ENCODE results near the gene SARNP. TPM values are rescaled to one million over a fixed set of nuclear protein-coding genes. Genes with fewer than 3 reads are reported as not detected.

The SARNP gene
- total RNA-seq, 1 experiment from 2014 or later = 98.3 TPM

DNA sequence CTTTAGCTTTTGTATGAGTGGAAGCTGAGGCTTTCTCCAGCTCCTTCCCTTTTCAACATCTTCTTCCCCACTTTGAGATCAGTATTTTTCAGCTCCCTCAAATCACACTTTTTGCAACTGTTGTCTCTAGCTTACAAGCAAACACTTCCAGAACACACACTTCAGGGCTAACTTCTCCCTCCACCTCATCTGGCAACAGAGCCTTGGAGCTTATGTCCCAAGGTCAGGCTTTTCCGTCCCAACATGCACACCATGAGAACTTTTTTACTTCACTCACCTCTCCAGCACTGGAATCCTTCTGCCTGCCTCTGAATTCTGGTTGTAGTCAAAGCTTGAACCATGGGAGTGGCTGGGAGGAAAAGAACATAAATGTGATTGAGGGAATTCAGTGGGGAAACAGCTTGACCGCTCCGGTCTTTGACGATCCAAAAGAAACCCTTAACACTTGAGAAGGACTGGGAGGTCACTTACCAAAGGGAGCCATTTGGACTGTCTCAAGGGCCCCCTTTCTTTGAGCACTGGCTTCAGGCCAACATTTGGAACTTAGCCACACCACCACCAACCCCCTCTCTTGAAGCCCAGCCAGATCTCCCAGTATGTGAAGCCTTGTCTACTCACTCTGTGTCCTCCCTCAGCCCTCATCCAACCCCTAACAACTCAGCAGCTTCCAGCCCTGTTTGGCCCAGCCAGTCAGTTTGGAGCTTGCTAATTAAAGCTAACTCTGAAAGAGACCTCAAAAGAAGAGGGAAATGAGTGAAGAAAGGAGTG lies 105.6 kb downstream of the SARNP start (continued):
- TF ChIP-seq, protein P1, sequence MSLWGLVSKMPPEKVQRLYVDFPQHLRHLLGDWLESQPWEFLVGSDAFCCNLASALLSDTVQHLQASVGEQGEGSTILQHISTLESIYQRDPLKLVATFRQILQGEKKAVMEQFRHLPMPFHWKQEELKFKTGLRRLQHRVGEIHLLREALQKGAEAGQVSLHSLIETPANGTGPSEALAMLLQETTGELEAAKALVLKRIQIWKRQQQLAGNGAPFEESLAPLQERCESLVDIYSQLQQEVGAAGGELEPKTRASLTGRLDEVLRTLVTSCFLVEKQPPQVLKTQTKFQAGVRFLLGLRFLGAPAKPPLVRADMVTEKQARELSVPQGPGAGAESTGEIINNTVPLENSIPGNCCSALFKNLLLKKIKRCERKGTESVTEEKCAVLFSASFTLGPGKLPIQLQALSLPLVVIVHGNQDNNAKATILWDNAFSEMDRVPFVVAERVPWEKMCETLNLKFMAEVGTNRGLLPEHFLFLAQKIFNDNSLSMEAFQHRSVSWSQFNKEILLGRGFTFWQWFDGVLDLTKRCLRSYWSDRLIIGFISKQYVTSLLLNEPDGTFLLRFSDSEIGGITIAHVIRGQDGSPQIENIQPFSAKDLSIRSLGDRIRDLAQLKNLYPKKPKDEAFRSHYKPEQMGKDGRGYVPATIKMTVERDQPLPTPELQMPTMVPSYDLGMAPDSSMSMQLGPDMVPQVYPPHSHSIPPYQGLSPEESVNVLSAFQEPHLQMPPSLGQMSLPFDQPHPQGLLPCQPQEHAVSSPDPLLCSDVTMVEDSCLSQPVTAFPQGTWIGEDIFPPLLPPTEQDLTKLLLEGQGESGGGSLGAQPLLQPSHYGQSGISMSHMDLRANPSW (CRISPR knock-in tag; conservative IDR thresholded peaks at IDR 0.05; ENCODE audit: low read depth) = no peak
- no peak for TF ChIP-seq ESRRA (CRISPR knock-in tag; IDR thresholded peaks at IDR 0.05; ENCODE audit: borderline replicate concordance)
- TF ChIP-seq ZNF416 (CRISPR knock-in tag; IDR thresholded peaks at IDR 0.05) = no peak
- TF ChIP-seq, protein P2, sequence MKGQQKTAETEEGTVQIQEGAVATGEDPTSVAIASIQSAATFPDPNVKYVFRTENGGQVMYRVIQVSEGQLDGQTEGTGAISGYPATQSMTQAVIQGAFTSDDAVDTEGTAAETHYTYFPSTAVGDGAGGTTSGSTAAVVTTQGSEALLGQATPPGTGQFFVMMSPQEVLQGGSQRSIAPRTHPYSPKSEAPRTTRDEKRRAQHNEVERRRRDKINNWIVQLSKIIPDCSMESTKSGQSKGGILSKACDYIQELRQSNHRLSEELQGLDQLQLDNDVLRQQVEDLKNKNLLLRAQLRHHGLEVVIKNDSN (CRISPR knock-in tag; IDR thresholded peaks at IDR 0.05) = no peak
- TF ChIP-seq ZNF263 (CRISPR knock-in tag; IDR thresholded peaks at IDR 0.05; ENCODE audit: low read depth) = no peak
- TF ChIP-seq, protein P3, sequence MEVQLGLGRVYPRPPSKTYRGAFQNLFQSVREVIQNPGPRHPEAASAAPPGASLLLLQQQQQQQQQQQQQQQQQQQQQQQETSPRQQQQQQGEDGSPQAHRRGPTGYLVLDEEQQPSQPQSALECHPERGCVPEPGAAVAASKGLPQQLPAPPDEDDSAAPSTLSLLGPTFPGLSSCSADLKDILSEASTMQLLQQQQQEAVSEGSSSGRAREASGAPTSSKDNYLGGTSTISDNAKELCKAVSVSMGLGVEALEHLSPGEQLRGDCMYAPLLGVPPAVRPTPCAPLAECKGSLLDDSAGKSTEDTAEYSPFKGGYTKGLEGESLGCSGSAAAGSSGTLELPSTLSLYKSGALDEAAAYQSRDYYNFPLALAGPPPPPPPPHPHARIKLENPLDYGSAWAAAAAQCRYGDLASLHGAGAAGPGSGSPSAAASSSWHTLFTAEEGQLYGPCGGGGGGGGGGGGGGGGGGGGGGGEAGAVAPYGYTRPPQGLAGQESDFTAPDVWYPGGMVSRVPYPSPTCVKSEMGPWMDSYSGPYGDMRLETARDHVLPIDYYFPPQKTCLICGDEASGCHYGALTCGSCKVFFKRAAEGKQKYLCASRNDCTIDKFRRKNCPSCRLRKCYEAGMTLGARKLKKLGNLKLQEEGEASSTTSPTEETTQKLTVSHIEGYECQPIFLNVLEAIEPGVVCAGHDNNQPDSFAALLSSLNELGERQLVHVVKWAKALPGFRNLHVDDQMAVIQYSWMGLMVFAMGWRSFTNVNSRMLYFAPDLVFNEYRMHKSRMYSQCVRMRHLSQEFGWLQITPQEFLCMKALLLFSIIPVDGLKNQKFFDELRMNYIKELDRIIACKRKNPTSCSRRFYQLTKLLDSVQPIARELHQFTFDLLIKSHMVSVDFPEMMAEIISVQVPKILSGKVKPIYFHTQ (CRISPR knock-in tag; IDR thresholded peaks at IDR 0.05) = no peak
- TF ChIP-seq, protein P4, sequence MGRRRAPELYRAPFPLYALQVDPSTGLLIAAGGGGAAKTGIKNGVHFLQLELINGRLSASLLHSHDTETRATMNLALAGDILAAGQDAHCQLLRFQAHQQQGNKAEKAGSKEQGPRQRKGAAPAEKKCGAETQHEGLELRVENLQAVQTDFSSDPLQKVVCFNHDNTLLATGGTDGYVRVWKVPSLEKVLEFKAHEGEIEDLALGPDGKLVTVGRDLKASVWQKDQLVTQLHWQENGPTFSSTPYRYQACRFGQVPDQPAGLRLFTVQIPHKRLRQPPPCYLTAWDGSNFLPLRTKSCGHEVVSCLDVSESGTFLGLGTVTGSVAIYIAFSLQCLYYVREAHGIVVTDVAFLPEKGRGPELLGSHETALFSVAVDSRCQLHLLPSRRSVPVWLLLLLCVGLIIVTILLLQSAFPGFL (CRISPR knock-in tag; IDR thresholded peaks at IDR 0.05; ENCODE audit: borderline replicate concordance) = no peak

DNA sequence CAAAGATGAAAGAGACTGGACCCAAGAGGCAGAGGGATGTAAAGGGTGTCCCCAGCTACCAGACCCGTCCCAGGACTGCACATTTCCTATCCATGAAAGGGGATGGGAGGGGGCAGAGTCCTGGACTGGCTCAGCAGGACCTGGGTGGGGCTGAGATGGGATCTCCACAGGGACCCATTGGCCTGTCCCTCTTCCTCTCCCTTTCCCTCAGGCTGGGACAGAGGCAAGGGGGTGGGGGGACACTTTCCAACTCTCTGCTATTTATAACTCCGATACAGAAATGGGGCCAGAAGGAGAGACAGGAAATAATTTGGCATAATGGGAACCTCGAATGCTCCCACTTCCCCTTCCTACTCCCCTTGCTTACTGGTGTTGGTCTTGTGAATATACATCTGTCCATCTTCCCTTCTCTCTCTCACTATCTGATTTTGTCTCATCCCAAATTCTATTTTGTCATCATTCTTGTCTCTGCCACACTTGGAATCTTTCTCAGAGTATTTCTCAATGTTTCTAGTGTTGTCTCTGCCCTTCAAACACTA lies 108.8 kb downstream of the SARNP start:
- Mint-ChIP-seq H3K27ac (peak overlapping the region; percentile 91), H3K9me3 (no peaks in the 10 kb centered on the region), H3K4me3 (peak overlapping the region; percentile 88), H3K36me3 (no peaks in the 10 kb centered on the region), H3K27me3 (ENCODE audit: low read depth) (peaks cover 51% of the 10 kb centered on the region), H3K4me1 (peaks cover 36% of the 10 kb centered on the region)
- DNase-seq (ENCODE audit: low spot score) = no peak
- no peak for TF ChIP-seq ZNF219 (CRISPR knock-in tag; IDR thresholded peaks at IDR 0.05; ENCODE audit: borderline replicate concordance)
- TF ChIP-seq, protein P5, sequence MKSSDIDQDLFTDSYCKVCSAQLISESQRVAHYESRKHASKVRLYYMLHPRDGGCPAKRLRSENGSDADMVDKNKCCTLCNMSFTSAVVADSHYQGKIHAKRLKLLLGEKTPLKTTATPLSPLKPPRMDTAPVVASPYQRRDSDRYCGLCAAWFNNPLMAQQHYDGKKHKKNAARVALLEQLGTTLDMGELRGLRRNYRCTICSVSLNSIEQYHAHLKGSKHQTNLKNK (CRISPR knock-in tag; IDR thresholded peaks at IDR 0.05) = no peak
- TF ChIP-seq, protein P6, sequence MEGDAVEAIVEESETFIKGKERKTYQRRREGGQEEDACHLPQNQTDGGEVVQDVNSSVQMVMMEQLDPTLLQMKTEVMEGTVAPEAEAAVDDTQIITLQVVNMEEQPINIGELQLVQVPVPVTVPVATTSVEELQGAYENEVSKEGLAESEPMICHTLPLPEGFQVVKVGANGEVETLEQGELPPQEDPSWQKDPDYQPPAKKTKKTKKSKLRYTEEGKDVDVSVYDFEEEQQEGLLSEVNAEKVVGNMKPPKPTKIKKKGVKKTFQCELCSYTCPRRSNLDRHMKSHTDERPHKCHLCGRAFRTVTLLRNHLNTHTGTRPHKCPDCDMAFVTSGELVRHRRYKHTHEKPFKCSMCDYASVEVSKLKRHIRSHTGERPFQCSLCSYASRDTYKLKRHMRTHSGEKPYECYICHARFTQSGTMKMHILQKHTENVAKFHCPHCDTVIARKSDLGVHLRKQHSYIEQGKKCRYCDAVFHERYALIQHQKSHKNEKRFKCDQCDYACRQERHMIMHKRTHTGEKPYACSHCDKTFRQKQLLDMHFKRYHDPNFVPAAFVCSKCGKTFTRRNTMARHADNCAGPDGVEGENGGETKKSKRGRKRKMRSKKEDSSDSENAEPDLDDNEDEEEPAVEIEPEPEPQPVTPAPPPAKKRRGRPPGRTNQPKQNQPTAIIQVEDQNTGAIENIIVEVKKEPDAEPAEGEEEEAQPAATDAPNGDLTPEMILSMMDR (IDR thresholded peaks at IDR 0.05) = no peak
- TF ChIP-seq, protein P7, sequence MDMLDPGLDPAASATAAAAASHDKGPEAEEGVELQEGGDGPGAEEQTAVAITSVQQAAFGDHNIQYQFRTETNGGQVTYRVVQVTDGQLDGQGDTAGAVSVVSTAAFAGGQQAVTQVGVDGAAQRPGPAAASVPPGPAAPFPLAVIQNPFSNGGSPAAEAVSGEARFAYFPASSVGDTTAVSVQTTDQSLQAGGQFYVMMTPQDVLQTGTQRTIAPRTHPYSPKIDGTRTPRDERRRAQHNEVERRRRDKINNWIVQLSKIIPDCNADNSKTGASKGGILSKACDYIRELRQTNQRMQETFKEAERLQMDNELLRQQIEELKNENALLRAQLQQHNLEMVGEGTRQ (CRISPR knock-in tag; IDR thresholded peaks at IDR 0.05) = no peak
- TF ChIP-seq GTF2I (CRISPR knock-in tag; conservative IDR thresholded peaks at IDR 0.05) = no peak
- TF ChIP-seq, protein P8, sequence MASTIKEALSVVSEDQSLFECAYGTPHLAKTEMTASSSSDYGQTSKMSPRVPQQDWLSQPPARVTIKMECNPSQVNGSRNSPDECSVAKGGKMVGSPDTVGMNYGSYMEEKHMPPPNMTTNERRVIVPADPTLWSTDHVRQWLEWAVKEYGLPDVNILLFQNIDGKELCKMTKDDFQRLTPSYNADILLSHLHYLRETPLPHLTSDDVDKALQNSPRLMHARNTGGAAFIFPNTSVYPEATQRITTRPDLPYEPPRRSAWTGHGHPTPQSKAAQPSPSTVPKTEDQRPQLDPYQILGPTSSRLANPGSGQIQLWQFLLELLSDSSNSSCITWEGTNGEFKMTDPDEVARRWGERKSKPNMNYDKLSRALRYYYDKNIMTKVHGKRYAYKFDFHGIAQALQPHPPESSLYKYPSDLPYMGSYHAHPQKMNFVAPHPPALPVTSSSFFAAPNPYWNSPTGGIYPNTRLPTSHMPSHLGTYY (CRISPR knock-in tag; IDR thresholded peaks at IDR 0.05) = no peak
- POLR2A ChIA-PET = no interaction called here
- ATAC-seq = no peak
- CTCF ChIA-PET = interaction anchor here (1.0 to 3.9 kb wide), 4 partner anchors 12 to 29 kb away, joined by 3 to 84 read pairs (median 4); no protein-coding TSS in a partner anchor

Measured in WTC11 (cell line).